Endothelial cell of umbilical vein (primary cell): ENCODE measurements around the gene AUH.

Experiments used
- EZH2 ChIP-seq: IDR thresholded peaks from 2 replicates; pipeline ENCODE4 v1.6.1; 2012; ENCODE audit warnings: borderline replicate concordance, low read depth, mild to moderate bottlenecking, moderate library complexity, low read length, inconsistent platforms; ENCODE audit not compliant: severe bottlenecking
- MAX ChIP-seq: IDR thresholded peaks from 2 replicates; pipeline ENCODE4 v1.6.1; 2011; ENCODE audit not compliant: insufficient read depth, insufficient read length
- POLR2A ChIP-seq: IDR thresholded peaks from 2 replicates; pipeline ENCODE4 v1.6.1; 2012; ENCODE audit warnings: low read depth, mild to moderate bottlenecking, control low read depth, low read length
- TF ChIP-seq, protein P1 (sequence below), 2 donors: IDR thresholded peaks; 1 replicate in 1 of 2; 2 replicates in 1 of 2; pipeline ENCODE4 v1.5.1; 2011; ENCODE audit warnings: low read length in 2 of 2, mild to moderate bottlenecking in 2 of 2, moderate library complexity in 2 of 2, control low read depth in 1 of 2, inconsistent platforms in 1 of 2, low read depth in 1 of 2; ENCODE audit not compliant: insufficient read depth in 1 of 2; ENCODE audit errors: extremely low read depth in 1 of 2

- TF ChIP-seq, protein P1, sequence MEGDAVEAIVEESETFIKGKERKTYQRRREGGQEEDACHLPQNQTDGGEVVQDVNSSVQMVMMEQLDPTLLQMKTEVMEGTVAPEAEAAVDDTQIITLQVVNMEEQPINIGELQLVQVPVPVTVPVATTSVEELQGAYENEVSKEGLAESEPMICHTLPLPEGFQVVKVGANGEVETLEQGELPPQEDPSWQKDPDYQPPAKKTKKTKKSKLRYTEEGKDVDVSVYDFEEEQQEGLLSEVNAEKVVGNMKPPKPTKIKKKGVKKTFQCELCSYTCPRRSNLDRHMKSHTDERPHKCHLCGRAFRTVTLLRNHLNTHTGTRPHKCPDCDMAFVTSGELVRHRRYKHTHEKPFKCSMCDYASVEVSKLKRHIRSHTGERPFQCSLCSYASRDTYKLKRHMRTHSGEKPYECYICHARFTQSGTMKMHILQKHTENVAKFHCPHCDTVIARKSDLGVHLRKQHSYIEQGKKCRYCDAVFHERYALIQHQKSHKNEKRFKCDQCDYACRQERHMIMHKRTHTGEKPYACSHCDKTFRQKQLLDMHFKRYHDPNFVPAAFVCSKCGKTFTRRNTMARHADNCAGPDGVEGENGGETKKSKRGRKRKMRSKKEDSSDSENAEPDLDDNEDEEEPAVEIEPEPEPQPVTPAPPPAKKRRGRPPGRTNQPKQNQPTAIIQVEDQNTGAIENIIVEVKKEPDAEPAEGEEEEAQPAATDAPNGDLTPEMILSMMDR (IDR thresholded peaks at IDR 0.05; ENCODE audit: extremely low read depth in 1 of 2, insufficient read depth in 1 of 2, low read depth in 1 of 2, low read length in 2 of 2) = no peak
- TF ChIP-seq EZH2 = no peak
- no peak for TF ChIP-seq MAX
- no peak for TF ChIP-seq POLR2A
These were observed 41.4 kb downstream of the AUH start for GRCh38 chr9:91320299-91320698.
